HG03575 (cell line): Measurements from ENCODE around the gene RASGRF2.
"Not testable (repeated sequence)": the region's sequence is repeated elsewhere in the genome, so short reads cannot be mapped to it uniquely, and the experiment has no call there.

Source experiments
- ATAC-seq: cut with Tn5 transposase; IDR thresholded peaks from one replicate; pipeline ENCODE4 v1.9.1; 2021; ENCODE audit not compliant: unreplicated experiment, insufficient number of reproducible peaks, low FRiP score; ENCODE audit errors: extremely low read depth

Gene RASGRF2

DNA sequence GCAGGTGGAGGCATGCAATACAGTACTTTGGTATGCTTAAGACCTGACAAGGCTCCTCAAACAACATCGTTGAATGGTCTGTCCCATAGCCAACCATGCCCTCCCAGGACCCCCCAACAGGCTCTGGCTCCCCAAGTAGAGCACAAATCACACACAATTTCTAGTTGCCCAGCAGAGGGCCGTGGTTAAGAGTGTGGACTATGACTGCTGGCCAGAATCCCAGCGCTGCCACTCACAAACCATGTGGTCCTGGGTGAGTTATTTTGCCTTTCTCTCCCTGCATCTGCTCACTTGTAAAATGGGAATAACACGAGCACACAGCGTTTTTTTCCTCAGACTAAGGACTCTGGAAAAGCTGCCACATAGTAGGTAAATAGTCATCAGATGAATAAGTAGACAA, 279.4 kb downstream of the RASGRF2 start:
- ATAC-seq = no peak

DNA sequence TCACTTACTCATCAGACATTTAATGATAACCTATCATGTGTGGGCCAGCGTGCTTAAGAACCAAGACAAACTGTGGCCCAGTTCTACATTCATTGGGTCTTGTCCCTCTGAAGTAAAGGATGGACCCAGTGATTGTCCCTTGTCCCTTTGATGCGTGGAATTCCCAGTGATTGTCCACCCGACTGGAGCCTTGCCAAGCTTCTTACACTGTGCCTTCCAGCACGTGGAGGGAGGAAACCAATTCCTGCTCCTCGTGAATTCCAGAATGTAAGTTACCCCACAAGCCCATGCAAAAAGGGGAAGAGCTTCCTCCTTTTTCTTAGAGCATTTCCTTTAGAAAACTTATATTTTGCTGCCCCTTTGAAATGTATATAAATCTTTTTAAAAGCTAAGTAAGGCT, 280.8 kb downstream of the RASGRF2 start:
- ATAC-seq = no peak

DNA sequence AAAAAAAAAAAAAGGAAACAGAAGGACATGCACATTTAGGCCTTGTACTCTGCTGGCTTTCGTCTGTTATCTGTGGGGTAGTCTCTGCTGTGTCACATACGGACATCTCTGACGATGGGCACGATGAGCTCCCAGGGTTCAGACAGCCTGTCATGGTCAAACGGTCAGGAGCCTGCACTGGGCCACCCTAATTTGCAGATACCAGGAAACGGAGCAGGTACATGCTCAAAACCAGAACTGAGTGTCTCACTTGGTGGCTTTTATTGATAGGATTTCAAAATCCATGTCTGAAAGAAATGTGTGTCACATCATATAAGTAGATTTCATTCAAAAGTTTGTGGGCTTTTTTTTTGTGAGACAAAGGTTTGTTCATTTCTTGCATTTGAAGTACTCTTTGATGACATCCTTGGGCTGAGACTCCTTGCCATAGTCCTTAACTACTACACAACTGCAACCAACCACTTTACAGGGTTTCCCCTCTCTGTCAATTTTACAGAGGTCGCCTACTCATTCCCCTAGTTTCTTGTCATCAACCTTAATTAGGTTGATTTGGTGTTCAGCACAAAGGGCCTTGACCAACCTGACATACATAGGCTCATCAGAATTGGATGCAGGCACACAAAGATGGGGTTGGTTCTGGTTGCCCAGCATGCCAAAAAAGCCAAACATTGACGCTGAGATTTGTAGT, 281.9 kb downstream of the RASGRF2 start:
- no peak for ATAC-seq

DNA sequence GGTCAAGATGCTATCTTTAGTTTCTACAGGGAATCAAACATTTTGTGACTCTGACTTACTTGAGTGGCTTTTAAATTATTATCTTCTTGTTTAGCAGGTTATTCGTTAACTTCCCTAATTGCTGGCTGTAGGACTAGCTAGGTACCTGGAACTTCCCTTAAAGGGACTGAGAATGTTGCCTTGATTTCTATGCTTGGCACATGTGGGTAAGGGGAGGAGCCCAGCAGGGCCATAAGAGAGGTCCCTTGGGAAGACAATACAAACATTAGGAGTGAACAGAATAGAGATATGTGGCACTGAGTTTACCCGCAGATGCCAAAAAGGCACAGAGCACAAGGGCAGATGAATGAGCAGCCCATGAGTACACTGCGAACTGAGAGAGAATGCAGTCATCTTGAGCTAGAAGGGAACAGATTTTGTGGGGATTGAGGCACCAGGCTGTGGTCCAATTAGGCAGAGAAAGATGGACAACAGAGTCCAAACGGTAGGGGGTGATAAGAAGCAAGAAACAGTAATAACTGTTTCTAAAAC, 282.8 kb downstream of the RASGRF2 start:
- no peak for ATAC-seq

DNA sequence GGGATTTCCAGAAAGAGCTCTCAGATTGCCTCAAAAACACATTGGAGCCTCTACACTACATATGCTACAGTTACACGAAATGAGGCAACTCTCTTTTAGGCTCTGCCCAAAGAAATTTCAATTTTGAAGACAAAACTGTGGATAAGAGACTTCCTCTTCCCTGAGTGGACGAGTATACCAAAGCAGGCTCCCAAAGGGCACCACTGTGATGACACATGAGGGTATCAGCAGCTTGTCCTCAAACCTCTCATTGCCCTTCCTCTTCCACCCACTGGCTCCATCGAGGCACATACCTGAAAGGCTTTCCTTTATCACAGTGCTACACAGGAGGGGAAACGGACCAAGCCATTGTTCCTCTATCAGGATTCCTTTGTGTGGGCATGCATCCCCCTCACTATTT, 284.3 kb downstream of the RASGRF2 start:
- no peak for ATAC-seq

DNA sequence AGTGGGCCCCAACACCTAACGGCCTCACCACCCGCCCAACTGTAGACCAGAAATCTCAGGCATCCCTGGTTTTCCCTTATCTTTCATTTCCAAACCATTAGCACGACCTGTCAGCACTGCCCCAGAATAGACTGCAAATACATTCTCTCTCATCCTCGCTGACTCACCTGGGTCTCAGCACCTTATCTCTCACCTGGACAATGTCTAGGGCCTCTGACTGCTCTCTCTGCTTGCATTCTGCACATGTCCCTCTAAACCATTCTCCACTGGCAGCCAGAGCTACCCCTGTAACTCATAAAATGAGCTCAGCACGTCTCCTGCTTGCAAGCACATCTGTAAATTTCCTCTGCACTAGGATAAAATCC, 285.7 kb downstream of the RASGRF2 start:
- ATAC-seq = no peak

DNA sequence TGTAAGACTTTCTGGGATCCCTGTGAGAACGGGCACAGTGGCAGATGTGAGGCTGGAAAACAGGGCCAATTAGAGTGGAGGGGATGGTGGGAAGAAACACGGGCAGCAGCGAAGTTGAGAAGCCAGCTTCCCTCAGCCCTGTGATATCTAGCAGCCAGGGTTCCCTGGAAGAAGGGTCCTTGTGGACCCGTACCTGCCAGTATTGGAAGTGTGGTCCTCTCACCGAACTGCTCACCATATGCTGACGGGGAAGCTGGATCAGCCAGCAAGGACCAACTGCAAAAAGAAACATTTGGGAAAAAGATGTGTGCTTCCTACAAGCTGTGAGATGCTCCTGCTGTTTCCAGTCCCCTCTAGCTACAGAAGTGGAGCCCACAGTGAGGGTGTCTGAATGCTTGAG, 286.5 kb downstream of the RASGRF2 start:
- ATAC-seq = no peak

DNA sequence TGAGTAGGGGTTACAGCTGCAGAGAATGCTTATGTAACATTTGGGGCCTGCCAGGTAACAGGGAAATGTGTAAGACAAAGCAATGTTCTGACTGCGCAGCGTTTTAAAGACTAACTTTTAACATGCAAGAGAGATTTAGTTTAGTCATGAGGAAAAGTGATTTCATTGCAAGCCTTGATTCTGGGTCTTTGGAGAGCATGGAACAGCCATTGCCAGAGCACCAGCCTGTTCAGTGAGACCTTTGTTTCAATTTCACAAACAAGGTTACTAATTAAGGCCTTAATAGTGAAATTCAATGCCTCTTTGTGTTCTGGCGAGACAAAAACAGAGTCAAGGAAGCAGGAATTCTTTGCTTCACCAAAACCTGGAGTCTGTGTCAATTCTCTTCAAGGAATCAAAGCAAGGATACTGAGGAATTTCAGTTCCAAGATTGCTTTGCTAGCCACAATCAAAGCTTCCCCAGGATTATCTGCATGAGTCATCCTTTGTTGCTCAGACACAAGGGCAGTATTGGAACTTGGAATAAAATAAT, 287.3 kb downstream of the RASGRF2 start:
- no peak for ATAC-seq

DNA sequence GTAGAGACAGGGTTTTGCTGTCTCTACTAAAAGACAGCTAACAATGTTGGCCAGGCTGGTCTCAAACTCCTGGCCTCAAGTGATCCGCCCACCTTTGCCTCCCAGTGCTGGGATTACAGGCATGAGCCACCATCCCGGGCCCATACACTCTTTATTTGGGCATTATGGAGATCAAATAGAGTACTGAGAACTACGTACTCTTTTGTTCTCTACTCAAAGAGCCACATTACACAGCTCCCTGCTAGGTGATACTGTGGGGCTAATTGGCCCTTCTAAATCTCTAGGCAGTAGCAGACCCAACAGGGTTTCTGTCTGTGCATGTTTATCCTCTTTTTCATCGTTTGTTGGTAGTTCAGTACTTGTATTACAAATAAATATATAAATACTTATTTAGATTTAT, 289.1 kb downstream of the RASGRF2 start:
- ATAC-seq = no peak

DNA sequence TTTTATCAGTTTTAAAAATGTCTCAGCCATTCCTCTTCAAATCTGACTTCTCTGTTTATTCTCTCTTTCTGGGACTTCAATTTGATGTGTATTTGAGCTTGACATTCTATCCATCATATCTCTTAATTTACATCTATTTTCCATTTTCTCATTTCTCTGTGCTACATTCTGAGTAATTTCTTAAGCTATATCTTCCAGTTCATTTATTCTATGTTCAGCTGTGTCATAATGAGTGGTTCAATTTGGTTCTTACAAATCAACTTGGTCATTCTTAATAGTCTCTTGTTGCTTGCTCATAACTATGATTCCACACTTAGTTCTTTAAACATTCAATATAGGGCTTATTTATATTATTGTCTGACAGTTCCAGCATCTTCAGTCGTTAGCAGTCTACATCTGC, 289.8 kb downstream of the RASGRF2 start:
- ATAC-seq = no peak

DNA sequence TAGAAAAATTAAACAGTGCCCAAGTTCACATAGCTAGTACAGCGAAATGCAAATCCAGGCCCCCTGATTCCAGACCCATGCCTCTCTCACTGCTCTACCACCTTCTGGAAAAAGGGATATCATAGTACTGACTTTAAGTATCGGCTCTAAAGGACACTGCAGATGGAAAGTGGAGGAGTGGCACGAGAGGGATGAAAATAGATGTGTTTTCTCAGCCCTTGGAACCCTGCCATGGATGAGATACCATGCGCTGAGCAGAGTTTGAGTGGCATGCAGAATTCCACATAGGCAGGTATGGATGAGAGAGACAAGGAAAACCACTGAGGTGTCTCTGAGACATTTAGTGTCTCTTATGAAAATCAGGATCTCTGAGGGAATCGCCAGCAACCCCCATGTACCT, 291.8 kb downstream of the RASGRF2 start:
- ATAC-seq = no peak

DNA sequence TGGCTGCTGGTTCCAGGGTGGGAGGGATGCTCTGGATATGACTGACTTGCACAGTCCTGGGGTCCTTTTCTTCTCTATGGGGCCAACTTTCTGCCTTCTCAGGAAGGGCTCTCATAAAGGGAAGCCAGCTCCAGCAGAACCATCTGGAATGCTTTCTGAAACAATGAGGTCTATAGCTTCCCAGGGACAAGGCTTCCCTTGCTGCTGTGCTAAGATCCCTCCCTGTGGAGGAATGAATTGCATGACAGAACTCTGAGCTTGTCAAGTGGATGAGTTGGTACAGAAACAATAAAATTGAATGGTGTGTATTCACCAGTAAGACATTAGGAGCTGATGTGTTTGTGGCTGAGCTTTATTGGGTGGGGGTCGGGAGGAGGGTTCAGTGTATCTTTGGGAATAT, 292.7 kb downstream of the RASGRF2 start:
- ATAC-seq = no peak

DNA sequence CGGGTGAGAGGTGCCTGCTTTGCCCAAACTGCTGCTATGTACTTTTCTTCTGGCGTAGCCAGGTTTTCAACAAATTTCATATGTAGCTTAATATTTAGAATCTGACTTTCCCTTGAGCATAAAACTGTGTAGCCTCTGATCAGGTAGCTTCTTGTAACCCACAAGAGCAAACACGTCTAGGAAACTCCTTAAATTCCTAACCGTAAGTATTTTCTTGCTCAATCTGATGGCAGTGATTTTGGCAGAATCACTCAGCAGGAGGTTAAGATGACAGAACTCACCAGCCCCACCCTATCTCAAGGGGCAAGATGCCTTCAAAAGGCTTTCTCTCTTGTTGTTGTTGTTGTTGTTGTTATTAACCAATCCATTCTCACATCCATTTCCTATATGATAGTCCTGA, 293.7 kb downstream of the RASGRF2 start:
- ATAC-seq = no peak

DNA sequence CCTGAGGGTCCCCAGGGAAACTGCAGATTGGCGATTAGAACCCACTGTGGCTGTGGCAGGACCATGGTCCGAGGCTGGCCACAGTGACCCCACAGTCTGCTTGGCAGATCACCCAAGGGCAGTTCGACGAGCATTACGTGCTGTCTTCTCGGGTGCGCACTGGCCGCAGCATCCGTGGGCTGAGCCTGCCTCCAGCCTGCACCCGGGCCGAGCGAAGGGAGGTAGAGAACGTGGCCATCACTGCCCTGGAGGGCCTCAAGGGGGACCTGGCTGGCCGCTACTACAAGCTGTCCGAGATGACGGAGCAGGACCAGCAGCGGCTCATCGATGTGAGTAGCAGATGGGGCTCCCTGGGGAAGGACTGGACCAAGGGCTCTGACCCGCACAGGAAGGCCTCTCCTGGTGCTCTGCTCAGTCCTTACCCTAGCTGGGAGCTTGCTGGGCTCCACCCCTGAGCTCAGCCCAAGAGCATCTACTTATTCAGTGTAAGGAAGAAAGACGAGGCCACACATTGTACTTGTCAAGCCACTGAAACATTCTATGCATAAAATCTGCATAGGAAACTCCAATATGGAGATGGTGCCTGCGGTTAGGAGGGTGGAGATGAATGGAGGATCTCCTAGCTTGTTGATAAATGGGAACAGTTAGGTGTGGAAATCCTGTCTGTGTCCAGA, 294.9 kb downstream of the RASGRF2 start:
- no peak for ATAC-seq

DNA sequence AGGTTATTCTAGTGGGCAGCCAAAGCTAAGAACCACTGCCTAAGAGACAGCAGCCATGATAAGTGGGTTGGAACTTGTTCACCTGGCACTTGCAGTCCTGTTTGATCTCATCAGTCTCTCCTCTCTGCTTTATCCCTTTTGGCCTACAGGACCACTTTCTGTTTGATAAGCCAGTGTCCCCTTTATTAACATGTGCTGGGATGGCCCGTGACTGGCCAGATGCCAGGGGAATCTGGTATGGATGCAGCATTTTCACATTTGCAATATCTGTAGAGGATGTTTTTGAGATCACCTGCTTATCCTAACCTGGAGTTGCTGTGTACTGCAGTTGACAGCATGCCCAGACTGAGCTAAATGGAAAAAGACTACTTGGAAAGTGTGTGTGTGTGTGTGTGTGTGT, 296.6 kb downstream of the RASGRF2 start:
- ATAC-seq = no peak

DNA sequence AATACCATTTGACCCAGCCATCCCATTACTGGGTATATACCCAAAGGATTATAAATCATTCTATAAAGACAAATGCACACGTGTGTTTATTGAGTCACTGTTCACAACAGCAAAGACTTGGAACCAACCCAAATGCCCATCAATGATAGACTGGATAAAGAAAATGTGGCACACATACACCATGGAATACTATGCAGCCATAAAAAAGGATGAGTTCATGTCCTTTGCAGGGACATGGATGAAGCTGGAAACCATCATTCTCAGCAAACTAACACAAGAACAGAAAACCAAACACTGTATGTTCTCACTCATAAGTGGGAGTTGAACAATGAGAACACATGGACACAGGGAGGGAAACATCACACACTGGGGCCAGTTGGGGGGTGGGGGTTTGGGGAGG, 302.6 kb downstream of the RASGRF2 start:
- not testable (repeated sequence) for ATAC-seq

DNA sequence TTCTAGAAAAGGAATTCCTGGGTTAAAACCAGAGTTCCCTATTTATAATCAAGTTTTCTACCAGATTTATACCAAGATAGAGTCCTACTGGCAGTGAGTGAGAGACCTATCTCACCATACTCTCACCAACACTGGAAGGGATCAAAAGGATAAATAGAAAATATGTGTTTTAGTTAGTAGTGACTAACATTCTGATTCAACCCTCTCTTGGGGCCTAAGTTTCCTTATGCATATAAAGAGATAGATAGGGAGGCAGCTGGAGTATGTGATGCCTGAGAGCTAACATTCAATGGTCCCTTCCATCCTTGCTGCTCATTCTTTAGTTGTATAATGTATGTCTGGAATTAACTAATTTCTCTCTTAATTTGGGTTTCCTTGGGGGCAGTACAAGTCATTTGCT, 304.9 kb downstream of the RASGRF2 start:
- no peak for ATAC-seq

DNA sequence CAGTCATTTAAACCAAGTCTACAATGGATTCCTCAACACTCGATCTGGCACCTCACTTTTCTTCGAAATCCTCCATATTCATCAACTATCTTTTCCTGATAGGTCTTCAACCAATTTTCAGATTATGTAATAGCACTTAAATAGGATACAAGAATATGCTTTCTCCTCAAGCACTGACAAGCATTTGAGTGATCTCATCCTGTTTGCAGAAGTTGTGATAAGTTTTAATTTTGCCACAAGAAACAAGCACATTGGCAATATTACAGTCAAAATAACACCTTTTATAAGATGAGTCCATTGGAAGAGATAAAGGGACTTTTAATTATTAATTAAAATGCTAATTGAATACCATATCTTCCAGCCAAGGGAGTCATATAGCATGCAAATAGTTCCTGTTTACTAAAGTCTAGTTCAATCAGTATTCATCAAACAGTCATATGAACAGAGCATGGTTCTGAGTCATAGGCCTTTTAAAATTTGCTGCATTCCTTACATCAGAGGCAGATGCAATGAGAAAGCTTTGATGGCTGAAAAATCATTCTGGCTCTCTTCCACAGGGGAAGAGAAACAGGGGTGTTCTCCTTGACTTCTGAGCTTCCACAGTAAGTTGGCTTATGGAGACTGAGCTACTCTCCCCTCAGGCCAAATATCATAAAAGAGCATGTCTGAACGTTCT, 308.5 kb downstream of the RASGRF2 start:
- no peak for ATAC-seq

DNA sequence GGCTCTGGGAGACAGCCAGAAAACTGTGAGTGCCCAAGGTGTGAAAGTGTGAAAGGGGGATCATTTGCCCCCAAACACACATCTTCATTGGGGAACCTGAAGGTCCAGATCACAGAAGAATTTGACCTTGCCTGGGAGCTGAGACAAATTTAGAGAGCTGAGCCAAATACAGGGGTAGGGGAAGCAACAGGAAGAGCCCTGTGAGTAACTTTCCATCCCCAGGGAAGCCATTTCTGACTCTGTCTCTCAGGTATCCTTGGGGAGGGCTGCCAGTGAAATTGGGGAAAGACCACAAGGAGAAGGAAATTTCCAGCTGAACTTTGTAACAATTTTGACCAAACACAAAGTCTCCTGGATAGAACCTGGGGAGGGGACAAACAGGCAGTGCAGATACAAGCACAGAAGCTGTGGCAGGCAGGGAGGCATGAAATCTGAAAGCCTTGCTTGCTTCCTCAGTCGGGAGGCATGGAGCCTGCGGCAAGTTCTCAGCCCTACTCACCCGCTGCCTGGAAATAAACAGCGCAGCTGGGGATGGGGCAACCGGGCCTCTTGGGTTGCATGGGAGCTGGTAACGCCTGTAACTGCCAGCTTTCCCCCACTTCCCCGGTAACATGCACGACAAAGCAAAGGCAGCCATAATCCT, 309.7 kb downstream of the RASGRF2 start:
- ATAC-seq = no peak
